BLaER1 (cell line): ENCODE results near the gene POLR2J3.
"Not testable (repeated sequence)": the region's sequence is repeated elsewhere in the genome, so short reads cannot be mapped to it uniquely, and the experiment has no call there.

Experiments
- H3K27ac ChIP-seq: shearing (Covaris generic); formaldehyde crosslinking; 2 replicates; pipeline ENCODE4 v1.8.1; 2022
- H3K27me3 ChIP-seq: shearing (Covaris generic); formaldehyde crosslinking; 2 replicates; pipeline ENCODE4 v1.8.1; 2022
- H3K36me3 ChIP-seq: shearing (Covaris generic); formaldehyde crosslinking; 2 replicates; pipeline ENCODE4 v1.8.1; 2022
- H3K4me1 ChIP-seq: shearing (Covaris generic); formaldehyde crosslinking; 2 replicates; pipeline ENCODE4 v1.8.1; 2022
- H3K4me2 ChIP-seq: shearing (Covaris generic); formaldehyde crosslinking; 2 replicates; pipeline ENCODE4 v1.8.1; 2022
- H3K4me3 ChIP-seq: shearing (Covaris generic); formaldehyde crosslinking; 2 replicates; pipeline ENCODE4 v1.8.1; 2022
- H3K9ac ChIP-seq: shearing (Covaris generic); formaldehyde crosslinking; 2 replicates; pipeline ENCODE4 v1.8.1; 2022
- H3K9me3 ChIP-seq: shearing (Covaris generic); formaldehyde crosslinking; 2 replicates; pipeline ENCODE4 v1.8.1; 2022
- H4K20me1 ChIP-seq: shearing (Covaris generic); formaldehyde crosslinking; 2 replicates; pipeline ENCODE4 v1.8.1; 2022

POLR2J3 gene

DNA sequence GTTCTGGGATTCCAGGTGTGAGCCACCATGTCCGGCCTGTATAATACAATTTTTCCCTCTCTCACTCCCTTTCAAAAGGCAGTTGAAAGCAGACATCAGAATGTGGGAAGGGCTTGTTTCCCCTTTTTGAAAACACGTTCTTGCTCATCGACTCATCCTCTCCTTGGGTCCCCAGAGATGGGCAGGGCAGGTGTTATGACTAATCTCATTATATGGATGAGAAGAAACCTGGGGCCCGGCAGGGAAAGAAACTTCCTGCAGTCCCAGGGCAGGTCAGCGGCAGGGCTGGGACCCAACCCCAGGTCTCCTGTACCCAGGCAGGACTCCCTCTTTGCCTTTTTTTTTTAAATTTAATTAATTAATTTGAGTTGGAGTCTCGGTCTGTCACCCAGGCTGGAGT lies 26.0 kb downstream of the POLR2J3 start:
- H3K9ac ChIP-seq, H3K4me3 ChIP-seq, H3K4me1 ChIP-seq, H3K36me3 ChIP-seq, H3K4me2 ChIP-seq, H3K27ac ChIP-seq, H3K9me3 ChIP-seq, H3K27me3 ChIP-seq, H4K20me1 ChIP-seq: not testable (repeated sequence)

DNA sequence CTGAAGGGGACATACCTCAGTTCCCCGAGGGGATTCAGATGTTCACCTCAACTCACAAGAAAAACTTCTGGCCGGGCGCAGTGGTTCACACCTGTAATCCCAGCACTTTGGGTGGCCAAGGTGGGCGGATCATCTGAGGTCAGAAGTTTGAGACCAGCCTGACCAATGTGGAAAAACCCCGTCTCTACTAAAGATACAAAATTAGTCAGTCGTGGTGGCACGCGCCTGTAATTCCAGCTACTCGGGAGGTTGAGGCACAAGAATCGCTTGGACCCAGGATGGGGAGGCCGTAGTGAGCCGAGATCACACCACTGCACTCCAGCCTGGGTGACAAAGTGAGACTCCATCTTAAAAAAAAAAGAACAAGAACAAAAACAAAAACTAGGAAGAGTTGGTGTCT lies 27.1 kb downstream of the POLR2J3 start:
- H3K4me1 ChIP-seq, H3K4me2 ChIP-seq, H3K27me3 ChIP-seq, H3K4me3 ChIP-seq, H3K9me3 ChIP-seq, H3K9ac ChIP-seq, H4K20me1 ChIP-seq, H3K27ac ChIP-seq, H3K36me3 ChIP-seq: not testable (repeated sequence)

DNA sequence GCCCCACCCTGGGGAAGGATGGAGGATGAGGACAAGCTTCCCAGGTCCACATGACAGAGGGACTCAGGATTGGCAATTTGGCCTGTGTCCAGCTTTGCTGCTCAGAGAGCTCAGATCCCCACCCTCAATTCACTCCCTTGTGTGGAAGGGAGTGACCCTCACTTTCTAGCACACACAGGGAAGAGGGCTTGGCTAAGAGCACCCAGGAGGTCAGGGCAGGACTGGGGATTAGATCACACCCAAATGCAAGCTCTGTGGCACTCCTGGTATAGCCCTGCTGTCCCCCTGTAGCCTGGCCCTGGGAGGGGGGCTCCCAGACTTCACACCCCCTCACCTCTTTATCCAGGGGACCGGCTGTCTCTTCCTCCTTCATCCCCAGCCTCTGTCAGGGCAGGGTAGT lies 28.0 kb downstream of the POLR2J3 start:
- H3K36me3 ChIP-seq, H3K9me3 ChIP-seq, H3K27me3 ChIP-seq, H3K4me3 ChIP-seq, H3K4me2 ChIP-seq, H3K9ac ChIP-seq, H4K20me1 ChIP-seq, H3K4me1 ChIP-seq, H3K27ac ChIP-seq: not testable (repeated sequence)

DNA sequence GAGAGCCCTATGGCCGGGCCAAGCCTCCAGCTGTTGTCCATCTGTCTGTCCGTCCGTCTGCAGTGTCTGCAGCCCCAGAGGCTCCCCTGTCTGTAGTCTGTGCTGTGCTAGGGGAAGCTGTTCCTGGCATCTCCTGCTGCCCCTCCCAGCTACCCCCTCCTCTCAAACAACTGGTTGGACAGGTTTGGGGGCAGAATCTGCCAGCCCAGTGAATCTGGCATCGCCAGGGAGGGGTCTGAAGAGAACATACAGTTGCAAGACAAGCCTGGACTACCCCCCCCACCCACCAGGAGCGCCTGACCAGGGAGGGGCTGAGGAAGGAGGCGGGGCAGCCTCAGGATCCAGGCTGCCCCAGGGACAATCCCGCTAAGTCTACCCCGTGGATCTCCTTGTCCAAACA lies 28.8 kb downstream of the POLR2J3 start, which contains the start of gene UPK3BL2:
UPK3BL2 (minus strand) TSS at position 101 of the 400 bp plus-strand sequence; CDS start at position 41, 60 bp downstream.
- H3K36me3 ChIP-seq, H3K27ac ChIP-seq, H3K9ac ChIP-seq, H3K4me1 ChIP-seq, H3K4me2 ChIP-seq, H3K4me3 ChIP-seq, H3K9me3 ChIP-seq, H4K20me1 ChIP-seq, H3K27me3 ChIP-seq: not testable (repeated sequence)

DNA sequence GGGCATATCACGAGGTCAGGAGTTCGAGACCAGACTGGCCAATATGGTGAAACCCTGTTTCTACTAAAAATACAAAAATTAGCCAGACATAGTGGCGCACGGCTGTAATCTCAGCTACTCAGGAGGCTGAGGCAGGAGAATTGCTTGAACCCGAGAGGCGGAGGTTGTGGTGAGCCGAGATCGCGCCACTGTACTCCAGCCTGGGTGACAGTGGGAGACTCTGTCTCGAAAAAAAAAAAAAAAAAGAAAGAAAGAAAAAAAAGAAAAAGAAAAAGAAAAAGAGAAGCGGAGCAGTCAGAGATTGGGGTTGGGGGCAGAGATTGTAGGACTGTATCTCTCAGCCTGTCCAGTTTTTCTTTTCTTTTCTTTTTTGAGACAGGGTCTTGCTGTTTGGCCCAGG lies 29.6 kb downstream of the POLR2J3 start:
- not testable (repeated sequence) for H3K27ac ChIP-seq, H3K36me3 ChIP-seq, H3K4me1 ChIP-seq

DNA sequence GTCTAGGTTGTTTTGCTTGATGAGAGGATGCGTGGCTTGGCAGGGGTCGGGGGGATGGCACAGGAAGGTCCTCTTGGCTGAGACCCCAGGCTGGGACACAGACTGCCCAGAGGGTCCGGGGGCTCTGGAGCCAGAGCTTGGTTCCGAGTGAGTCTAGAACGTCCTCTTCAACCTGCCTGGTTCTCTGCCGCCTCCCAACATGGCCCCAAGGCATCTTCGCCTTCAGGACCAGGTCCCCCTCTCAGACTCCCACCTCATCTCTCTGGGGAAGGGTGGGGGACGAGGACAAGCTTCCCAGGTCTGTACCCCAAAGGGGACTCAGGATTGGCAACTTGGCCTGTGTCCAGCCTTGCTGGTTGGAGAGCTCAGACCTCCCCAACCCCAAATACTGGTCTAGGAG lies 30.3 kb downstream of the POLR2J3 start:
- not testable (repeated sequence) for H3K36me3 ChIP-seq, H4K20me1 ChIP-seq, H3K9ac ChIP-seq, H3K4me3 ChIP-seq, H3K27ac ChIP-seq, H3K4me1 ChIP-seq, H3K9me3 ChIP-seq, H3K4me2 ChIP-seq, H3K27me3 ChIP-seq

More for the DNA sequence above, 29.6 kb downstream of the POLR2J3 start:
- H3K9me3 ChIP-seq, H3K27me3 ChIP-seq, H4K20me1 ChIP-seq, H3K4me3 ChIP-seq, H3K4me2 ChIP-seq, H3K9ac ChIP-seq: not testable (repeated sequence)

DNA sequence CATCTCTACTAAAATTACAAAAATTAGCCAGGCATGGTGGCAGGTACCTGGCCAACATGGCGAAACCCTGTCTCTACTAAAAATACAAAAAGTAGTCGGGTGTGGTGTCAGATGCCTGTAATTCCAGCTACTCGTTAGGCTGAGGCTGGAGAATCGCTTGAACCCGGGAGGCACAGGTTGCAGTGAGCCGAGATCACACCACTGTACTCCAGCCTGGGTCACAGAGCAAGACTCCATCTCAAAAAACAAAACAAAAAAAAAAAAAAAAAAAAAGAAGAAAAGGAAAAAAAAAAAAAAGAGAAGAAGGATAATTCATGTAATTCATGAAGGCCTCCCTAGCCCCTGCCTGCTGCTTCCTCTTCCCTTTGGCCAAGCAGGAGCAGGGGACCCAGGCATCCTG lies 31.8 kb downstream of the POLR2J3 start:
- H3K36me3 ChIP-seq, H3K9ac ChIP-seq, H4K20me1 ChIP-seq, H3K4me1 ChIP-seq, H3K9me3 ChIP-seq, H3K27ac ChIP-seq, H3K27me3 ChIP-seq, H3K4me3 ChIP-seq, H3K4me2 ChIP-seq: not testable (repeated sequence)

DNA sequence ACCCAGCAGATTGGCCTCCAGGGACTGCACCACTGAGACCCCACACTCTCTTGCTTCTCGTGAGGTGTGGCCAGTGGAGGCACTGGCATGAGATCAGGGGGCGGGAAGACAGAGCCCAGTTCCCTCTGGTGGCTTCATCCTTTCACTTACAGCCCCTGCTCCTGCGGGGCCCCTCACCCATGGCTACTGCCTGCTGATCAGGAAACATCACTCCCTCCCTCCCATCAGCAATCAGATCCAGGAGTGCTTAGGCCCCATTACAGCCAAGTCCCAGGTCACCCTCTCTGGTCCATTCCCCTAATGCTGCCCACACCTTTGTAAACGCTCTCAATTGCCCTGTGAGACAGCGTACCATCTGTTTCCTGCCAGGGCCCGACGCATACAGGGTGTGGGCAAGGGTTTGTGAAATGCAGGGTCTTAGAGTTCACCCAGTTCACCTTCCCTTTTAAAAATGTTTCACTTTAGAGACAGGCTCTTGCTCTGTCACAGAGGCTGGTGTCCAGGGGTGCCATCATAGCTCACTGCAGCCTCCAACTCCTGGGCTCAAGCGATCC lies 37.2 kb downstream of the POLR2J3 start:
- not testable (repeated sequence) for H3K9me3 ChIP-seq, H3K4me1 ChIP-seq, H3K27me3 ChIP-seq, H3K9ac ChIP-seq, H4K20me1 ChIP-seq, H3K4me3 ChIP-seq, H3K36me3 ChIP-seq
- Histone ChIP-seq H3K4me2 (peak overlapping the region; percentile 73), H3K27ac (peak overlapping the region; percentile 79)

DNA sequence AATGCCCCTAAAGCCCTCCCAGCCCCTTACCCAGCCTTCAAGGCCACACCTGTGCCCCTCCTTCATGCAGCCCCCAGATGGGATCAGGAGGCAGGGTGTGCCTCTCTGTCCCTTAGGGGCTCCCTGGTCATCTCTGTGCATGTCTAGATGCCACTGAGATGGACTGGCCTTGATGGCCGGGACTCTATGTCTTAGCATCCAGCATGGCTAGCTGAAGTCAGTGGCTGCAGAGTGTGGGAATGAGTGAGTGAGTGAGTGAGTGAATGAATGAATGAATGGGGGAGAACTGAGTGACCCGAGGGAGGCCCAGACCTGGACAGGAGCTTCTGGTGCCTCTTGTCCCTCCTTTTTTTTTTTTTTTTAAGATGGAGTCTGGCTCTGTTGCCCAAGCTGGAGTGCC lies 40.3 kb downstream of the POLR2J3 start:
- not testable (repeated sequence) for H3K4me1 ChIP-seq, H4K20me1 ChIP-seq, H3K9ac ChIP-seq, H3K27me3 ChIP-seq, H3K27ac ChIP-seq, H3K9me3 ChIP-seq, H3K4me2 ChIP-seq, H3K4me3 ChIP-seq, H3K36me3 ChIP-seq

DNA sequence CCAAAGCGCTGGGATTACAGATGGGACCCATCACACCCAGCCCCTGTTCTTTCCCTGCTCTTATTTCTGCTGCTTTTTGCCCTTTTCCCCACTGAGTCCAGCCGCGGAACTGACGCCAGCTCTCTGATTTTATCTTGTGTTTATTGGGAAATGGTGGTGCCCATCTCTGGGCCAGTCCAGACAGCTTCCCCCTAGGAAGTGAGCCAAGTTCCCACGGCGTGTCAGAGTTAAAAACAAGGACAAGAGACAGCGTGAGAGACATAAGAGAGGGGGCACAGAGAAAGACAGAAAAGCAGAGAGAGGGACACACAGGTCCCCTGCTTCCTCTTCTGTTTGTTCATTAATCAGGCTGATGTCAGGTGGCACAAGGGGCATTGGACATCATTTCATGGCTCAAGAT lies 40.8 kb downstream of the POLR2J3 start:
- not testable (repeated sequence) for H3K4me1 ChIP-seq, H3K9ac ChIP-seq, H3K27ac ChIP-seq, H3K9me3 ChIP-seq, H3K4me2 ChIP-seq, H3K4me3 ChIP-seq, H3K27me3 ChIP-seq, H3K36me3 ChIP-seq, H4K20me1 ChIP-seq

DNA sequence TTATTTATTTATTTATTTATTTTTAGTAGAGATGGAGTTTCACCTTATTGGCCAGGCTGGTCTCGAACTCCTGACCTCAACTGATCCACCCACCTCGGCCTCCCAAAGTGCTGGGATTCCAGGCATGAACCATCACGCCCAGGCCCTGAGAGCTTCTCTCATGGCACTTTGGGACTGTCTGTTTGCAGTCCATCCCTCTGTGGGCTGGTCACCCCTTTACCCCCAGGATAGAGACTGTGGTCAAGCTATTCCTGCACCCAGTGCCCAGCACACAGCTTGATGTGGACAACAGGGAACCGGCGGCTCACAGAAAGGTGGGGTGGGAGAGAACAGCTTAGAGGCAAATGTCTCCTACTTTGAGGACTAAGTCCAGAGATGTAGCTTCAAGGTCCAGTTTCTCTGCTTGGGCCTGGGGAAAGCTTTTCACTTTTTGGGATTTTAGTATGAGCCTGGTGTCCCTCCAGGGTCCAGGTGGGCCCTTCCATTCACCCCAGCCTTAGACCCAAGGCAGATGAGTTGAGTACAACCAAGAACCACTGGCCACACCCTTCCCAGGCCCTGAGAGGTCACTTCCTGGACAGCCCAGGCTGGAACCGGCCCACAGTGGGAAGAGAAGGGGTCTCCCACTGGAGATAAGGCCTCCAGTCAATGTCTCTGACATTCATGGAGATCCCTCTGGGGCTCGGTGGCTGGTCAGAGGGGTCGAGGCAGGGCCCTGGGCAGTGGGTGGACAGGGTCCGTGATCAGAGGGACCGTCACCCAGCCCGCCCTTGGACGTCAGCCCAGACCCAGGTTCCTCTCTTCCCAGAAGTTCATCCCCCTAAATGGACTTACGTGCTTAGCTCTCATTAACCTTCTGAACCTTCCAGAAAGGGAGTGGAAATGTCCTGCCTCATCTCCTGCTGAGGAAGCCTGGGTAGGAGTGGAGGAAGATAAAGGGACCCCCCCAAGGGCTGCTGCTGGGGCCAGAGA lies 44.3 kb downstream of the POLR2J3 start:
- not testable (repeated sequence) for H3K9ac ChIP-seq, H3K4me2 ChIP-seq, H3K27ac ChIP-seq, H3K4me3 ChIP-seq, H3K36me3 ChIP-seq, H3K27me3 ChIP-seq, H3K9me3 ChIP-seq, H3K4me1 ChIP-seq, H4K20me1 ChIP-seq

DNA sequence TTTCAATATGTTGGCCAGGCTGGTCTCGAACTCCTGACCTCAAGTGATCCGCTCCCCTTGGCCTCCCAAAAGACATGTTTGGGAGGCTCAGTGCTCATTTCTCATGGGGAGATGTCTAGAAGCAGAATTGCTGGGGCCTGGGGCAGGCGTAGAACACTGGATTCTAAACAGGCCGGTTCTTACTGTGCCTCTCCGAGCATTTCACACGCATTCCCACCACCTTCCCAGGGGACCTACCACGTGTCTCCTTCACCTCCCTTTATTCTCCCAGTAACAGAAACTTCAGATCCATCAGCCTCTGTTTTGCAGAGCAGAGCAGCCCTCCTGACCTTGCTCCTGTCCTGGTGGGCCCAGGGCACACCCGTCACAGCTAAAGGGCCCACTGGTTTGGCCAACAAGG lies 45.2 kb downstream of the POLR2J3 start:
- not testable (repeated sequence) for H3K9me3 ChIP-seq

DNA sequence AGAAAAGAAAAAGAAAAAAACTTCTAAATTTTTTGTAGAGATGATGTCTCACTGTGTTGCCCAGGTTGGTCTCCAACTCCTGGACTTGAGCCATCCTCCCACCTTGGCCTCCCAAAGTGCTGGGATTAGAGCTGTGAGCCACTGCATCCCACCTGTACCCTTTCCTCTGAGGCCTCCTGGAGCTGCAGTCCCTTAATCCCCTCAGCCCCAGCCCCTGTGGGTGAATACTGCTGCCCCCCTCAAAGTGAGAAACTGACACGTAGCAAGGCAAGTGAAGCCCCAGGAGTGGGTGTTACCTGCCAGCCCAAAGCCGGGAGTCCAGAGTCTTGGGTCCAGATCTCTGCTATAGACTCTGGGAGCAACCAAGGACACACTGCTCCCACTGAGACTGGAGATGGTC lies 47.6 kb downstream of the POLR2J3 start:
- H3K9me3 ChIP-seq, H3K27ac ChIP-seq, H3K4me1 ChIP-seq, H4K20me1 ChIP-seq, H3K9ac ChIP-seq, H3K4me3 ChIP-seq, H3K4me2 ChIP-seq, H3K27me3 ChIP-seq, H3K36me3 ChIP-seq: not testable (repeated sequence)

More for the DNA sequence above, 45.2 kb downstream of the POLR2J3 start:
- H3K9ac ChIP-seq, H3K36me3 ChIP-seq, H3K27ac ChIP-seq, H3K4me1 ChIP-seq, H3K4me2 ChIP-seq, H3K4me3 ChIP-seq, H4K20me1 ChIP-seq, H3K27me3 ChIP-seq: not testable (repeated sequence)

DNA sequence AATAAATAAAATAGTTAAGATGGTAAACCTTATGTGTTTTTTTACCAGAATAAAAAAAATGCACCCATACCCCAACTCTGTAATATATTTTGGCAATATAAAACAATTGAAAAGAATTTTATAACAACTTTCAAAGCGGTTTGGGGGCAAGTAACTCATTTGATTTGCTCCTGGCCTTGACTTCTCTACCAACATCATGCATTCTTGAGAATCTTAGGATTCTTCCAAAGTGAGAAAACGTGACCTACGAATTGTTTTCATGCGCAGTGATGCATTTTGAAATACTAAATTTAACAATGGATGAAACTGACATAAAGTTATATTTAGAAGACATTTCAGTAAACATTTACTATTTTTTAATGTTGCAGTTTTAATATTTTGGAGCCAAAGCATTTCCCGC lies 51.6 kb downstream of the POLR2J3 start:
- H3K27ac ChIP-seq, H3K27me3 ChIP-seq, H3K36me3 ChIP-seq, H3K9ac ChIP-seq, H3K4me2 ChIP-seq, H3K4me3 ChIP-seq, H3K4me1 ChIP-seq, H3K9me3 ChIP-seq, H4K20me1 ChIP-seq: not testable (repeated sequence)

DNA sequence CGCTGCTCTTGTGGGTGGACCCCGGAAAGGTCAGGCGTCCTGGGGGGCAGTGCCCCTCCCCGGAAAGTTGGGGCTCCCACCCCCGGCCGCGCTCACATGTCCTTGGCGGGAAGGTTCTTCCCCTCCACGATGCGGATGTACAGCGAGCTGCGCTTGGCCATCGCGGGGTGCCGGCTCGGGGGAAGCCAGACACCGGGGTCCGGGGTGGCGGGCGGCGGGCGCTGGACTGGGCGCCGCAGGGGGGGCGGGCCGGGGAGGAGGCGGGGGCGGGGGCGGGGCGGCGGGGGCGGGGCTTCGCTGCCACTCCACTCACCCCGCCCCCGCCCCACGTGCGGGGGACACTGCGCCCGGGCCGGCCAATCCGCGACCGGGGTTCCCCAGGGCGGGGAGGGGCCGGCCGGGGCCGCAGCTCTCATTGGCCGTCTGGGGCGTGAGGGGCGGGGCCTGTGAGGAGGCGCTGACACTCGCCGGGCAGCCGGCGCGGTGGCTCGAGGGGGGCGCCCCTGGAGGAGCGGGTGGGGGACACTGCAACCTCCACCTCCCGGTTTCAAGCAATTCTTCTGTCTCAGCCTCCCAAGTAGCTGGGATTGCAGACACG lies 54.7 kb downstream of the POLR2J3 start, which contains the start of gene RASA4B:
RASA4B (minus strand) TSS at position 228 of the 598 bp plus-strand sequence; CDS start at position 161, 67 bp downstream.
- H3K36me3 ChIP-seq, H3K9me3 ChIP-seq, H3K27ac ChIP-seq, H3K27me3 ChIP-seq, H4K20me1 ChIP-seq, H3K4me3 ChIP-seq, H3K4me1 ChIP-seq, H3K9ac ChIP-seq, H3K4me2 ChIP-seq: not testable (repeated sequence)
